GM23338 (cell line): ENCODE measurements around the gene SELENOK. TPM values are rescaled to one million over a fixed set of nuclear protein-coding genes. Genes with fewer than 3 reads are reported as not detected.

ENCODE experiments used
- ATAC-seq: fragments of 200-7000 bp; cut with Tn5 transposase; 3 replicates; pipeline ENCODE4 v1.9.1; 2020
- DNase-seq: peaks from one replicate; pipeline ENCODE4 v3.0.0-alpha.2; 2015; ENCODE audit warnings: low spot score
- H2AFZ ChIP-seq: fragments of 200-600 bp; sonication (generic); 2 replicates; pipeline ENCODE4 v1.8.0; 2016; ENCODE audit warnings: antibody characterized with exemption, mild to moderate bottlenecking, moderate library complexity
- H3F3A ChIP-seq: fragments of 200-600 bp; sonication (generic); replicated peaks from 2 replicates; pipeline ENCODE4 v1.8.0; 2017; ENCODE audit warnings: antibody characterized with exemption, mixed run types, low read depth
- H3K27ac ChIP-seq: fragments of 200-600 bp; sonication (generic); 2 replicates; pipeline ENCODE4 v1.6.1; 2016; ENCODE audit warnings: low read depth
- H3K27me3 ChIP-seq: fragments of 200-600 bp; sonication (generic); 2 replicates; pipeline ENCODE4 v1.8.0; 2016; ENCODE audit warnings: mild to moderate bottlenecking, mixed run types, moderate library complexity; ENCODE audit not compliant: insufficient read depth
- H3K36me3 ChIP-seq: fragments of 200-600 bp; sonication (generic); 2 replicates; pipeline ENCODE4 v1.8.0; 2016; ENCODE audit warnings: mild to moderate bottlenecking; ENCODE audit not compliant: insufficient read depth
- H3K4me1 ChIP-seq: fragments of 200-600 bp; sonication (generic); 2 replicates; pipeline ENCODE4 v1.8.0; 2016; ENCODE audit warnings: mild to moderate bottlenecking, moderate library complexity; ENCODE audit not compliant: insufficient read depth
- H3K4me2 ChIP-seq: fragments of 200-600 bp; sonication (generic); 2 replicates; pipeline ENCODE4 v1.7.1; 2017; ENCODE audit warnings: mixed run types
- H3K4me3 ChIP-seq: fragments of 200-600 bp; sonication (generic); 2 replicates; pipeline ENCODE4 v1.6.1; 2016; ENCODE audit warnings: mixed run types
- H3K79me2 ChIP-seq: fragments of 200-600 bp; sonication (generic); replicated peaks from 2 replicates; pipeline ENCODE4 v1.8.0; 2017; ENCODE audit warnings: mild to moderate bottlenecking; ENCODE audit not compliant: insufficient read depth
- H3K9me2 ChIP-seq: fragments of 200-600 bp; sonication (generic); 2 replicates; pipeline ENCODE4 v1.8.0; 2017; ENCODE audit not compliant: insufficient read depth
- H4K20me1 ChIP-seq: fragments of 200-600 bp; sonication (generic); replicated peaks from 2 replicates; pipeline ENCODE4 v1.8.0; 2017; ENCODE audit warnings: mild to moderate bottlenecking; ENCODE audit not compliant: insufficient read depth
- H3K27ac Mint-ChIP-seq: 2 replicates; pipeline ENCODE4 v1.8.0; 2020; ENCODE audit warnings: inconsistent platforms, mild to moderate bottlenecking, moderate library complexity, mixed read lengths
- H3K27me3 Mint-ChIP-seq: 3 replicates; pipeline ENCODE4 v1.8.0; 2022; ENCODE audit warnings: low read depth, mild to moderate bottlenecking, moderate library complexity, mixed read lengths, inconsistent platforms; ENCODE audit not compliant: insufficient read depth, poor library complexity
- H3K36me3 Mint-ChIP-seq: 3 replicates; pipeline ENCODE4 v1.8.0; 2021; ENCODE audit warnings: low read depth, mild to moderate bottlenecking, inconsistent platforms, moderate library complexity, mixed read lengths
- H3K4me1 Mint-ChIP-seq: 3 replicates; pipeline ENCODE4 v1.8.0; 2020; ENCODE audit warnings: mild to moderate bottlenecking, inconsistent platforms, mixed read lengths
- H3K4me3 Mint-ChIP-seq: 3 replicates; pipeline ENCODE4 v1.8.0; 2021; ENCODE audit warnings: moderate library complexity, mild to moderate bottlenecking, inconsistent platforms, mixed read lengths
- H3K9me3 Mint-ChIP-seq: 3 replicates; pipeline ENCODE4 v1.8.0; 2020; ENCODE audit warnings: moderate library complexity, mild to moderate bottlenecking, inconsistent platforms, mixed read lengths
- CREB1 ChIP-seq: fragments of 250-450 bp; sonication (Bioruptor Pico); IDR thresholded peaks from 2 replicates; pipeline ENCODE4 v1.5.0; 2020; ENCODE audit warnings: low read depth, mild to moderate bottlenecking, moderate library complexity
- CTCF ChIP-seq, 2 experiments: fragments of 200-600 bp in 1 of 2; sonication (generic) in 1 of 2; conservative IDR thresholded peaks; 2 replicates each; pipeline versions ENCODE4 v1.5.1 to v1.6.1; 2016 to 2017; ENCODE audit warnings: antibody characterized with exemption in 2 of 2, low read depth in 2 of 2, mild to moderate bottlenecking in 2 of 2, moderate library complexity in 1 of 2
- ETS1 ChIP-seq: IDR thresholded peaks from 2 replicates; pipeline ENCODE4 v1.6.1; 2016; ENCODE audit warnings: antibody characterized with exemption
- EZH2 ChIP-seq: fragments of 200-600 bp; sonication (generic); IDR thresholded peaks from one replicate; pipeline ENCODE4 v1.8.0; 2017; ENCODE audit warnings: antibody characterized with exemption, mild to moderate bottlenecking, low read depth; ENCODE audit not compliant: unreplicated experiment
- EZH2phosphoT487 ChIP-seq: fragments of 200-600 bp; sonication (generic); IDR thresholded peaks from one replicate; pipeline ENCODE4 v1.8.1; 2018; ENCODE audit warnings: antibody characterized with exemption; ENCODE audit not compliant: unreplicated experiment
- JUNB ChIP-seq: IDR thresholded peaks from one replicate; pipeline ENCODE4 v1.6.1; 2016; ENCODE audit warnings: antibody characterized with exemption; ENCODE audit not compliant: unreplicated experiment
- NANOG ChIP-seq: IDR thresholded peaks from 2 replicates; pipeline ENCODE4 v1.6.1; 2016; ENCODE audit warnings: antibody characterized with exemption, borderline replicate concordance
- POLR2AphosphoS5 ChIP-seq: IDR thresholded peaks from 2 replicates; pipeline ENCODE4 v1.6.1; 2016; ENCODE audit warnings: antibody characterized with exemption, low read depth
- REST ChIP-seq: IDR thresholded peaks from one replicate; pipeline ENCODE4 v1.6.1; 2018; ENCODE audit warnings: antibody characterized with exemption; ENCODE audit not compliant: unreplicated experiment
- STAT1 ChIP-seq: IDR thresholded peaks from one replicate; pipeline ENCODE4 v1.6.1; 2016; ENCODE audit warnings: antibody characterized with exemption; ENCODE audit not compliant: unreplicated experiment
- ZNF114 ChIP-seq: fragments of 250-450 bp; sonication (Bioruptor Pico); IDR thresholded peaks from 2 replicates; pipeline ENCODE4 v1.5.0; 2020; ENCODE audit warnings: mild to moderate bottlenecking, moderate library complexity
- ZNF331 ChIP-seq: fragments of 250-450 bp; sonication (Bioruptor Pico); IDR thresholded peaks from 2 replicates; pipeline ENCODE4 v1.5.0; 2020; ENCODE audit warnings: low read depth, mild to moderate bottlenecking, moderate library complexity
- ZNF462 ChIP-seq: fragments of 250-450 bp; sonication (Bioruptor Pico); IDR thresholded peaks from 2 replicates; pipeline ENCODE4 v1.5.0; 2020; ENCODE audit warnings: mild to moderate bottlenecking, moderate library complexity
- polyA plus RNA-seq: library from polyadenylated mRNA; unstranded; fragments of >200 nt; fragmentation: Nextera tagmentation; extraction: Ambion mirVana; gene quantifications from 2 replicates; pipeline ENCODE4 v1.2.1, GENCODE V29; 2016
- total RNA-seq: library from RNA; depleted of rRNA; stranded (reverse); fragments of >200 nt; shearing (Covaris generic); gene quantifications from 2 replicates; pipeline ENCODE4 v1.2.3, GENCODE V29; 2014

SELENOK gene
- total and polyA plus RNA-seq, 2 experiments from 2014 or later = 21.4 to 168 TPM

- Histone ChIP-seq H3K4me3 (no peak overlapping the region), H3K4me1 (no peaks in the 10 kb centered on the region; the same call in 1 of the 2 replicates), H3F3A (no peaks in the 10 kb centered on the region), H3K27ac (no peak overlapping the region), H3K36me3 (no peaks in the 10 kb centered on the region), H3K27me3 (no peaks in the 10 kb centered on the region), H3K4me2 (no peak overlapping the region), H4K20me1 (no peaks in the 10 kb centered on the region; the same call in 1 of the 2 replicates), H2AFZ (no peak overlapping the region), H3K9me2 (no peaks in the 10 kb centered on the region), H3K79me2 (no peaks in the 10 kb centered on the region; the same call in 1 of the 2 replicates)
- Mint-ChIP-seq H3K27ac (no peak overlapping the region), H3K4me3 (no peak overlapping the region), H3K4me1 (peaks cover 2% of the 10 kb centered on the region), H3K36me3 (no peaks in the 10 kb centered on the region), H3K27me3 (peaks cover 2% of the 10 kb centered on the region), H3K9me3 (no peaks in the 10 kb centered on the region)
- no peak for ATAC-seq
- TF ChIP-seq JUNB (no peak), EZH2phosphoT487 (no peak), ETS1 (no peak), ZNF331 (CRISPR knock-in tag) (no peak), STAT1 (no peak), ZNF462 (CRISPR knock-in tag) (no peak), ZNF114 (CRISPR knock-in tag) (no peak), CTCF (conservative IDR thresholded peaks at IDR 0.05; ENCODE audit: low read depth in 2 of 2) (no peak), REST (no peak), CREB1 (CRISPR knock-in tag) (no peak), NANOG (no peak), EZH2 (no peak), POLR2AphosphoS5 (no peak)
- DNase-seq = no peak
Measured at GRCh38 chr3:53837331-53837730, 54.3 kb downstream of the SELENOK start.
